ENCODE results near the gene RAE1.
"Not testable (repeated sequence)": the region's sequence is repeated elsewhere in the genome, so short reads cannot be mapped to it uniquely, and the experiment has no call there.

RAE1 gene

GRCh38 chr20:57326667-57327455 is 24.2 kb upstream of the RAE1 start:
- no peak for DNase-seq

DNA sequence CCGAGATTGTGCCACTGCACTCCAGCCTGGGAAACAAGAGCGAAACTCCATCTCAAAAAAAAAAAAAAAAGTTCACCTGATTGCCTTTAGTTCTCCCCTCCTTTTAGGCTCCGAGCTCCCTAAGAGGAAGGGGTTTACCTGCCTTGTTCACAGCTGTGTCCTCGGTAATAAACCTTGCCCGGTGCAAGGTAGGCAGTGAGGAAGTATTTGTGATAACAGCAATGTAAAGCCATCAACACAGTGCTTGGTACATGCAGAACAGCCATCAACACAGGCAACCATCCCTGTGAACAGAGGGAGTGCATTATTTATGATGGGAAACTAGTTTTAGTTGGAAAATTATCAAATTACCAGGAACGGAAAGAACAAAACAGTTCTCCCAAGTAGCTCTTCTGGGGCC is 23.2 kb upstream of the RAE1 start:
- no peak for DNase-seq

DNA sequence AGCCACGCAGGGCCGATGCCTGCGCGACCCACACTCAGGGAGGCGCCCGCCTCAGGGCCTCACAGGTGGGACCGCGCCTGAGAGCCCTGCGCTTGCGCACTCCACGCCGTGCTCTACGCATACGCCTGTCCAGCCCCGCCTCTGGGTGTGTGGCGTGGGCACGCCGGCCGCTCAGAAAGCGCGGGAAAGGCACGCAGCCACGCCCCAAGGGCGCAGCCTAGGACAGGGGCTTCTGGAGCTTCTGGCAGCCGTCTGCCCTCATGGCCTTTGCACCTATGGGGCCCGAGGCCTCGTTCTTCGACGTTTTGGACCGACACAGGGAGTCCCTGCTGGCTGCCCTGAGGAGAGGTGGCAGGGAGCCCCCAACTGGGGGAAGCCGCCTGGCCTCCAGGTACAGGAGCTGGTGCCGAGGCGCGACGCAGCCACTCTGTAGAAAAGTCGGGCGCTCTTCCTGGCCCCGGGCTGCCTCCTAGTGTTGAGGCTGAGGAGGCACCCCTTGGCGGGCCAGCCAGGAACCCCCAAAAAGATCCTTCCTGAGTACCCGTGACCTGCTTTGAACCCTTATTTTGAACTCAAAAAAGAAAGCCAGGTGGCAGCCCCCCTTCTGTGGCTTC is 21.3 kb upstream of the RAE1 start, which contains the start of gene SPO11:
Gene SPO11 (plus strand): TSS at position 196 of the 614 bp plus-strand sequence. CDS start 65 bp downstream, at position 261.
- no peak for DNase-seq

DNA sequence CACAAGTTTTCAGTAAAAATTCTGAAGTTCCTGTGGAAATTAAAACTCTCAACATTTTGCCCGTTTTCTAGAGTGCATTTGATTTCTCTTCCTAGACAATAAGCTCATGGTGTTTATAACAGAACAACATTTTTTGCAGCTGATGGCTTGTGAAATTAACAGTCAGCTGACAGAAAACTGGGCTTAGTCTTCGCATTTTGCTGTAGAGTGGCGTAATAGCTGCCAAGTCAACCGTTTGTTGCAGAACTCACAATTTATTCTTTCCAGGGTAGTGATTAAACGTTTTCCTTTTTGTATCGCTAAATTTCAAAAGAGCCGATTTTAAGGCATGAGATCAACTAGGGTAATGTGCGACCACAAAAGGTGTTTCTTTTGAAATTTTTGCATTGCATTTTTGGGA is 20.1 kb upstream of the RAE1 start:
- no peak for DNase-seq

DNA sequence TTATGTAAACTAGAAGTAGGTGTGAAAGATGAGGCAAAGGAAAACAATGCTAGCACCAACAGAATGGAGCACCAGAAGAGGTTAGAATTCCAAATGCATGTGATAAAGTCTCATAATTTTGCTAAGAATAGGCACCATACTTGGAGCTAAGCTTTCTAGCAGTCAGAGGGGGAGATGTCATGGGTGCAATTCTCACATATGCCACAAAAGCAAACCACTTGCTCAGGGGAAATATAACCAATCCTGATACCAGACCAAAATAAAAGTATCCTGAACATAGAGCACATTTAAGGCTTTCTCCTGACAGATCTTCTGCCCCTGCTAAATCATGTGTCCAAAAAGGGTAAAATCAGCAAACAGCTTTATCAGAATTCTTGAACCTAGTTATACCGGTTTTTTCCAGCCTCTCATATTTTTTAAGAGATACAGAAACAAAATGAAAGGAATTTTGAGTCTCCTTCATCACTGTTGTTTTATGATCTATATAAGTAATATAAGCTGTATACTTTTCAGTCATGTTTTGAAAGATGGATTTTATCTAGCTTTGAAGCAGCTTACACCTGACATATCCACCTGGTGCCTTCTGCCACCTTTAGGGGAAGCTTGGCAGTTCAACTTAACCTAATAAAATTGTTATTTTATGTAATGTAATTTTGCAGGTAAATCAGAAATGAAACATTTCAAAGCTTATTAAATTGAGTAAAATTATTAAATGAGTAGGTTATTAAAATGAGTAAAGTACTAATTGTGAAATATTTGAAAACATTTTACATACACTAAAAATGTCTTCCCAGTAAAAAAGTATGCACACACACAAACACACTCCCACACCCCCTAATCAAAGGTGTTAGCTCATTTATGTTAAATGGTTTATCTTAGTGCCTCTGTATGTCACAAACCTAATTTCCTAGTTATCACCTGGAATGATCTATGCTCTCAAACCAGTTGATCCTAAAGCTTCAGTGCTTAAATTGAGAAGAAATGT is 18.7 kb upstream of the RAE1 start:
- DNase-seq: no peak

DNA sequence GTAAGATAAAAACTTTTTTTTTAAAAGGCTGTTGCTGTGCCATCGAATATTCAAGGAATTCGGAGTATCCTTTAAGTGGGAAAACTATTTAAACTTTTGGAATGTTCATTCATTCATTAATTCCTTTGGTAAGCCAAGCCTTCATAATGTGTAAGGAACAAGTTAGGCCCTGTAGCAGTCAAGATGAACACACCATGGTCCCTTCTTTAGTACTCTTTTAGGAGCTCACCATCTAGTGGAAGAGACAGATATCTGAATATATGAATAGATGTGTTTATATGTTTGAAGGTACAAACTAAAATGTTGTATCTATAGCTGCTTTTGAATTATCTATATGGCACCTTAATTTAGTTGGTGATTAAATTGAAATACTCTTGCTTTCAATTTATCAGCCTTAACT is 15.7 kb upstream of the RAE1 start:
- DNase-seq: no peak

DNA sequence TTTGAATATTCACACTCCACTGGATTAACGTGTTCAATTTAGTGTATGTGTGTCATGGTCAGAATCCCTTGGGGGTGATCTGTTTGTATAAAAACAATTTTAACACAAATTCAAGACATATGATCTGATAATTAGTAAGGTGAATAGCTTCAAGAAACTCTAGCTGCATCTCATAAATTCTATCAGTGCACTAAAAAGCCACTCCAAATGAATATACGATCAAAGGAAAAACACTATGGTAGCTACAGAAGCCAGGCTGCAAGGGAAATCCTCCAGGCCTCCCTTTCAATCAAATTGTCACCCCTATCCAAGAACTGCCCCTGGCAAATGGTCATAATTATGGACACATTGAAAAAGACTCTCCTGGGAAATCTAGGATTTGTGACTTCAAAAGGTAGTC is 9.4 kb upstream of the RAE1 start:
- DNase-seq: no peak

DNA sequence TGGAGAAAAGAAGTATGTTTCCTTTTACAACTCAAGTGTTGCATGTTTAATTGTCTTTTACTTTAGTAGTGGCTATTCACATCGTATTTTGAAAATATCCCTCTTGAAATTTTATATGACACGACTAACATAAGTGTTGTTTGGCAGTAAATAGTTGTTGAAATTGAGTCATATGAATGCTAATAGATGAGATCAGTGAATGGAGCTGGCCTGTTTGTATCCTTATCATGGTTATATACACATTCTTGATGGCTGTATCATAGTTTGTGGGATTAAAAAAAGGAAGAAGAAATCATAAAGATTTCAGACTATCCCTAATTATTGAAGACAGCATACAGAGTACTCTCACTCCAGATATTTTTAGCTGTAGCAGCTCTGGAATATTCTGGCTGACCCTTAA is 8.2 kb upstream of the RAE1 start:
- DNase-seq: no peak

- DNase-seq: peak; percentile 26
Measured at GRCh38 chr20:57346477-57346876, 4.6 kb upstream of the RAE1 start.

GRCh38 chr20:57347393-57347792 is 3.7 kb upstream of the RAE1 start:
- no peak for DNase-seq

DNA sequence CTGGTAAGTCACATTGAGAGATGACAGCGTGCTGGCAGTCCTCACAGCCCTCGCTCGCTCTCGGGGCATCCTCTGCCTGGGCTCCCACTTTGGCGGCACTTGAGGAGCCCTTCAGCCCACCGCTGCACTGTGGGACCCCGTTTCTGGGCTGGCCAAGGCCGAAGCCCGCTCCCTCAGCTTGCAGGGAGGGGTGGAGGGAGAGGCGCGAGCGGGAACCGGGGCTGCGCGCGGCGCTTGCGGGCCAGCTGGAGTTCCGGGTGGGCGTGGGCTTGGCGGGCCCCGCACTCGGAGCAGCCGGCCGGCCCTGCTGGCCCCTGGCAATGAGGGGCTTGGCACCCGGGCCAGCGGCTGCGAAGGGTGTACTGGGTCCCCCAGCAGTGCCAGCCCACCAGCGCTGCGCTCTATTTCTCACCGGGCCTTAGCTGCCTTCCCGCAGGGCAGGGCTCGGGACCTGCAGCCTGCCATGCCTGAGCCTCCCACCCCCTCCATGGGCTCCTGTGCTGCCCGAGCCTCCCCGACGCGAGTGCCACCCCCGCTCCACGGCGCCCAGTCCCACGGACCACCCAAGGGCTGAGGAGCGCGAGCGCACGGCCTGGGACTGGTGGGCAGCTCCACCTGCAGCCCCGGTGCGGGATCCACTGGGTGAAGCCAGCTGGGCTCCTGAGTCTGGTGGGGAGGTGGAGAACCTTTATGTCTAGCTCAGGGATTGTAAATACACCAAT is 2.7 kb upstream of the RAE1 start:
- DNase-seq: not testable (repeated sequence)

DNA sequence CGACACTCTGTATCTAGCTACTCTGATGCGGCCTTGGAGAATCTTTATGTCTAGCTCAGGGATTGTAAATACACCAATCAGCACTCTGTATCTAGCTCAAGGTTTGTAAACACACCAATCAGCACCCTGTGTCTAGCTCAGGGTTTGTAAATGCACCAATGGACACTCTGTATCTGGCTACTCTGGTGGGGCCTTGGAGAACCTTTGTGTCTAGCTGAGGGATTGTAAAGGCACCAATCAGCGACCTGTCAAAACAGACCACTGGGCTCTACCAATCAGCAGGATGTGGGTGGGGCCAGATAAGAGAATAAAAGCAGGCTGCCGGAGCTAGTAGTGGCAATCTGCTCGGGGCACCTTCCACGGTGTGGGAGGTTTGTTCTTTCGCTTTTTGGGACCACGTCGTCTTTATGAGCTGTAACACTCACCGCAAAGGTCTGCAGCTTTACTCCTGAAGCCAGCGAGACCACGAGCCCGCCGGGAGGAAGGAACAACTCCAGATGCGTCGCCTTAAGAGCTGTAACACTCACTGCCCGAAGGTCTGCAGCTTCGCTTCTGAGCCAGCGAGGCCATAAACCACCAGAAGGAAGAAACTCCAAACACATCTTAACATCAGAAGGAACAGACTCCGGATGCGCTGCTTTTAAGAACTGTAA is 2.0 kb upstream of the RAE1 start:
- not testable (repeated sequence) for DNase-seq

DNA sequence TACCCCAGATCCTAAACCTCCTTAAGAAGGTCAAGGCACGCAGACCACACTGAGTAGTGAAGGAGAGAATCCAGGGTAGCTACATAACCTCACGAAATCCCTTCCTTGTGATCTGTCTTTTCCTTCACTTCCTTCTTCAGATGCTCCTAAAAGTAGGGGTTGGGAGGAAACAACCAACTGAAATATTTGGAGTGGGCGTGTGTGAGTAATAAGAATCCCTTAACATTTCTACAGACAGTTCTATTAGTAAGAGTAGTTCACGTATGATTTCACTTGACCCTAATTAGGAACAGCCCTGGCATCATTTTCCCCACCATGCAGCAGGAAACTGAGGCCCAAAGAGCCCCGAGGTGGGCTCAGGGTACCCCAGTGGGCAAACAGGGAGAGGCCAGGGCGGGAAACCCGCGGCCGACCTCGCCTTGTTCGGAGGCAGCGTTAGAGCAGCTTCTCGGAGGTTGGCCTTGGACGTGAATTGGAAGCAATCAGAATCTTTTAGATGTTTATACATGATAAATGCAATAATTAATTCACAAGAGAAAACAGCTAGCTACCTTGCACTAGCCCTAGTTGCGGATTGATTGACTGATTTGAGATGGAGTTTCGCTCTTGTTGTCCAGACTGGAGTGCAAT is 859 bp upstream of the RAE1 start:
- no peak for DNase-seq

DNA sequence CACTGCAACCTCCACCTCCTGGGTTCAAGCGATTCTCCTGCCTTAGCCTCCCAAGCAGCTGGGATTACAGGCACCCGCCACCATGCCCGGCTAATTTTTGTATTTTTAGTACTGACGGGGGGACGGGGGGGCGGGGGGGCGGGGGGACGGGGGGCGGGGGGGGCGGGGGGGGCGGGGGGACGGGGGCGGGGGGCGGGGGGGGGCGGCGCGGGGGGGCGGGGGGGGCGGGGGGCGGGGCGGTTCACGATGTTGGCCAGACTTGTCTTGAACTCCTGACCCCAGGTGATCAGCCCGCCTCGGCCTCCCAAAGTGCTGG is 371 bp upstream of the RAE1 start:
- not testable (repeated sequence) for DNase-seq

DNA sequence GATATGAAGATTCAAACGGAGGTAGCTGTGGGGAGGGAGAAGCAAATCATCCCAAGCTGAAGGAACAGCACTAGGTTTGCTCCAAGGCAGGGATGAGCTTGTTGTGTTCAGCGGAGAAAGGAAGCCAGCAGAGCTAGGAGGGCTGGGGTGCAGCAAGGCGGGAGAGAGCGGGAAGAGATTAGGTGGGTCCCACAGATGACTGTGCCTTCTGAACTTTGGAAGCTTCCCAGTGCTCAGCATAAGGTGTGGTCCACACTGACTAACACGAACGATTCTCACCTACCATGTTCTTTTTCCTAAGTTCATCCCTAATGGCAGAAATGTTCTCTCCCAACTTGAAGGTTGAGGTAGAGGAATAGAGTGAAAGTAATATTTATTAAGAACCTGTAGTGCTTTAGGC is 1.2 kb downstream of the RAE1 start:
- no peak for DNase-seq

DNA sequence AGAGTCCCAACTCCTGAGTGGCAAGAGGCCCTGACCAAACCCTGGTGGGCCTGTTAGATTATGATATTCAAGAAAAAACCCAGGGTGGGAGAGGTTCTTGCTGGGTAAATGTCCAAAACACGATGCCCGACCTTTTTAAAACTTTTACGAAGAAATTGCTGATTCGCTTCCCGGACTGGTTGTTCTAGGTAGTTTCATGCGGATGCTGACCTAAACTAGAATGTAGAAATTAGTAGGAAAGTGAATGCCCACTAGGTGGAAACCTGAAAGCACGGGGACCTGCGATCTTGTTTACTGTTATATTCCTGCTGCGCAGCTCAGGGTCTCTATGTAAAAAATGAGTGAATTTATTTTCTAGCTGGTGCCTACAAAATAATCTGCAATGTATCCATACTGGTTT is 2.3 kb downstream of the RAE1 start:
- no peak for DNase-seq

- no peak for DNase-seq
Measured at GRCh38 chr20:57361517-57361916, 10.5 kb downstream of the RAE1 start.

- DNase-seq: no peak
Measured at GRCh38 chr20:57364451-57364850, 13.4 kb downstream of the RAE1 start.

DNA sequence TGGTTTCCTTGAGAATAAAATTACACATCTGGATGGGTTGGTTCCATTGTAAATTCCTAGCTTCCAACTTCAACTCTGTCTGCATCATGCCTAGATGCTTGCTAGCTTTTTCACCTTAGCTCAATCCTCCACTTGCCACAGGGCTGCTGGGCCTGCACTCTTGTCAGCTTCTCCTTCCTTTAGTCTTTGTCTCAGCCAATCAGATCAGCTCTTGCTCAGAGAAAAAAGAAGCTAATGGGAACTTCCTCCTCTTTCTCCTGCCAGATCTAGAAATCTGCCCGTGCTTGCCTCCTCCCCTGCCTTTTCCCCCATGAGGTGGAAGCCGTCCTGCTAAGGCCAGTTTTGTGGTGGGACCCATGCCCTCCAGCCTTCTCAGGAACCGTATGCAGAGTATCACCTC is 18.5 kb downstream of the RAE1 start:
- DNase-seq: no peak

DNA sequence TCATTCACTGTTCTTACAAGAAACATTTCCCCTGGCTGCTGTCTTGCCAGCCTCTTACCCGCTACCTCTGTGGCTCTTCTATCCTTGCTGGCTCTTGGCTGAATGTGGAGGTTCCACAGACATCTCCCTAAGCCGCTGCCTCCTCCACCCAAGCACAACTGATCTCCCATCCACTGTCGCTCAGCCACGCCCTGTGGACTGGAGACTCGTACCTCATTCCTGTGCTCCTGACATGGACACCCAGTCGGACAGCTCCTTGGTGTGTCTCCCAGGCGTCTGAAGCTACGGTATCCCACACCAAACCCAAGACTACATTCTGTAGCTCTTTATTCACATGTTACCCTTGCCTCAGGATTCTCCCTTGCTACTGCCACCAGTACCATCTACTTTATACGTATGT is 19.3 kb downstream of the RAE1 start:
- DNase-seq: no peak

DNA sequence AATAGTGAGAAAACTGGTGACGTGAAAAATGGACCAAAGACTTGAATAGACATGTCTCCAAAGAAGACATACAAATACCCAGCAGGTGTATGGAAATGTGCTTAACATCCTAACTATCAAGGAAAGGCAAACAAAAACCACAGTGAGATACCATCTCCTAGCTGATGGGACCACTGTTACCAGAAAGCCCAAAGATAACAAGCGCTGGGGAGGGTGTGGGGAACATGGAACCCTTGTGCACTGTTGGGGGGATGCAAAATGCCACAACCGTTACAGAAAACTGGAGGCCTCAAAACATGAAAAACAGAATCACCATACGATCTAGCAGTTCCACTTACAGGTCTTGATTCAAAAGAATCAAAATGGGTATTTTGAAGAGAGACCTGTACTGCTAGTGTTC is 20.3 kb downstream of the RAE1 start:
- no peak for DNase-seq

DNA sequence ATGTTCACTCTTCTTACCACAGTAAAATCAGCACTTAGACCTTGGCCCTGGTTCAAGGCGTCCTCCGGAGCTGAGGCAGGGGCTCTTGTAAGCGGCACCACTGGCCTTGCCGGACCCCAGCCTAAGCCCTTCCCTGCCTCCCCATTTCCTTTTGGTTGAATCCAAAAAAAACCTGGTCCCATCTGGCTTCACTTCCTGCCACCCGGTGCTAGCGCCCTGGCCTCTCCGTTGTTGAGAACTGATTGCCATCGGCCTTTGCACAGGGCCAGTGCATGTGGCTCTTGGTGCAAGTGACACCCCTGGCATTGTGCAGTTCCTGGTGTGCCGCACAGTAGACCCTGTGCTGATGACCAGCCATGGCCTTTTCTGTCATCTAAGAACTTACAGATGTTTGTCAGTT is 21.1 kb downstream of the RAE1 start:
- no peak for DNase-seq
